Panc1 (cell line): Measurements from ENCODE around the gene KAZN.

Source experiments
- CTCF ChIP-seq: fragments of 450-650 bp; IDR thresholded peaks from 2 replicates; pipeline ENCODE4 v1.5.1; 2017; ENCODE audit warnings: mild to moderate bottlenecking
- POLR2AphosphoS5 ChIP-seq: IDR thresholded peaks from 2 replicates; pipeline ENCODE4 v1.6.1; 2012; ENCODE audit warnings: mild to moderate bottlenecking, low read depth, low read length, moderate library complexity
- TF ChIP-seq, protein P1 (sequence below), 2 experiments: IDR thresholded peaks; 2 replicates each; pipeline ENCODE4 v1.6.1; 2011 to 2012; ENCODE audit warnings: low read depth in 2 of 2, control low read depth in 1 of 2, low read length in 1 of 2, mild to moderate bottlenecking in 1 of 2, moderate library complexity in 1 of 2; ENCODE audit not compliant: insufficient read depth in 1 of 2

DNA sequence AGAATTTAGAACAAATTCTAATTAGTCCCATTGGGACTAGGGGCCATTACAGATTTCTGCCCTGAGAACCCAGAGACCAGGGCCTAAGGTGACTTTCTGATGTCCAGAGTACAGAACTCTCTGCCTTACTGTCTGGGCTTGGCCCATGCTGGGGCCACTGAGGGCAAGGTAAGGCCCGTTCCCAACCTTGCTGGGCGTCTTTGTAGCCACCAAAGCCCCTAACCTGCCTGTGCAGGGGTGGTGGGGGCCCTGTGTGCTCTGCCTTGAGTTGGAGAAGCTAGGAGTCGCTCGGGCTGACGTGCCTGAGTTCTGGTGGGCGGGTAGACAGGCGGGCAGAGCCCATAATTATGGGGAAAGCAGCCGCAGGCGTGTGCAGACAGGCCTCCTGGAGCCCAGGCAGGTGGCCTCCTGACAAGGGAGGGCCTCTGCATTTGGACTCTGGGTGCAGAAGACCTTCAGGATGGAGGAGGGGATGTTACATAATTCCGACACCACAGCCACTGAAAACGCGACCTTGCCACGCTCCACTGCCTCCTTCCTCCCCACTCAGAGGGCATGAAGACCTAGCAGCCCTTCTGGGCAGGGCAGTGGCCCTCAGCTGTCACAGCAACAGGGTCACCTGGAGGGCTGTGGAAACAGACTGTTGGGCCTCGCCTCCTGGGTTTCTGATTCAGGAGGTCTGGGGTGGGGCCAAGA is 315.1 kb downstream of the KAZN start:
- TF ChIP-seq CTCF (no peak), POLR2AphosphoS5 (no peak)
- TF ChIP-seq, protein P1, sequence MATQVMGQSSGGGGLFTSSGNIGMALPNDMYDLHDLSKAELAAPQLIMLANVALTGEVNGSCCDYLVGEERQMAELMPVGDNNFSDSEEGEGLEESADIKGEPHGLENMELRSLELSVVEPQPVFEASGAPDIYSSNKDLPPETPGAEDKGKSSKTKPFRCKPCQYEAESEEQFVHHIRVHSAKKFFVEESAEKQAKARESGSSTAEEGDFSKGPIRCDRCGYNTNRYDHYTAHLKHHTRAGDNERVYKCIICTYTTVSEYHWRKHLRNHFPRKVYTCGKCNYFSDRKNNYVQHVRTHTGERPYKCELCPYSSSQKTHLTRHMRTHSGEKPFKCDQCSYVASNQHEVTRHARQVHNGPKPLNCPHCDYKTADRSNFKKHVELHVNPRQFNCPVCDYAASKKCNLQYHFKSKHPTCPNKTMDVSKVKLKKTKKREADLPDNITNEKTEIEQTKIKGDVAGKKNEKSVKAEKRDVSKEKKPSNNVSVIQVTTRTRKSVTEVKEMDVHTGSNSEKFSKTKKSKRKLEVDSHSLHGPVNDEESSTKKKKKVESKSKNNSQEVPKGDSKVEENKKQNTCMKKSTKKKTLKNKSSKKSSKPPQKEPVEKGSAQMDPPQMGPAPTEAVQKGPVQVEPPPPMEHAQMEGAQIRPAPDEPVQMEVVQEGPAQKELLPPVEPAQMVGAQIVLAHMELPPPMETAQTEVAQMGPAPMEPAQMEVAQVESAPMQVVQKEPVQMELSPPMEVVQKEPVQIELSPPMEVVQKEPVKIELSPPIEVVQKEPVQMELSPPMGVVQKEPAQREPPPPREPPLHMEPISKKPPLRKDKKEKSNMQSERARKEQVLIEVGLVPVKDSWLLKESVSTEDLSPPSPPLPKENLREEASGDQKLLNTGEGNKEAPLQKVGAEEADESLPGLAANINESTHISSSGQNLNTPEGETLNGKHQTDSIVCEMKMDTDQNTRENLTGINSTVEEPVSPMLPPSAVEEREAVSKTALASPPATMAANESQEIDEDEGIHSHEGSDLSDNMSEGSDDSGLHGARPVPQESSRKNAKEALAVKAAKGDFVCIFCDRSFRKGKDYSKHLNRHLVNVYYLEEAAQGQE (IDR thresholded peaks at IDR 0.05; ENCODE audit: insufficient read depth in 1 of 2, low read depth in 2 of 2, low read length in 1 of 2) = no peak
